ENCODE data around the gene STK17A. TPM values are rescaled to one million over a fixed set of nuclear protein-coding genes. Genes with fewer than 3 reads are reported as not detected.

STK17A gene
- total RNA-seq, 1 experiment from 2014 or later: 9.8 TPM

- H3K14ac ChIP-seq (ENCODE audit: insufficient read depth, low read length): no peak overlapping the region
- no peak overlapping the region for H3K18ac ChIP-seq (ENCODE audit: insufficient read length, low read depth, low read length)
- H2BK15ac ChIP-seq (ENCODE audit: low read depth, low read length): no peak overlapping the region
- TF ChIP-seq, protein P1, sequence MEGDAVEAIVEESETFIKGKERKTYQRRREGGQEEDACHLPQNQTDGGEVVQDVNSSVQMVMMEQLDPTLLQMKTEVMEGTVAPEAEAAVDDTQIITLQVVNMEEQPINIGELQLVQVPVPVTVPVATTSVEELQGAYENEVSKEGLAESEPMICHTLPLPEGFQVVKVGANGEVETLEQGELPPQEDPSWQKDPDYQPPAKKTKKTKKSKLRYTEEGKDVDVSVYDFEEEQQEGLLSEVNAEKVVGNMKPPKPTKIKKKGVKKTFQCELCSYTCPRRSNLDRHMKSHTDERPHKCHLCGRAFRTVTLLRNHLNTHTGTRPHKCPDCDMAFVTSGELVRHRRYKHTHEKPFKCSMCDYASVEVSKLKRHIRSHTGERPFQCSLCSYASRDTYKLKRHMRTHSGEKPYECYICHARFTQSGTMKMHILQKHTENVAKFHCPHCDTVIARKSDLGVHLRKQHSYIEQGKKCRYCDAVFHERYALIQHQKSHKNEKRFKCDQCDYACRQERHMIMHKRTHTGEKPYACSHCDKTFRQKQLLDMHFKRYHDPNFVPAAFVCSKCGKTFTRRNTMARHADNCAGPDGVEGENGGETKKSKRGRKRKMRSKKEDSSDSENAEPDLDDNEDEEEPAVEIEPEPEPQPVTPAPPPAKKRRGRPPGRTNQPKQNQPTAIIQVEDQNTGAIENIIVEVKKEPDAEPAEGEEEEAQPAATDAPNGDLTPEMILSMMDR (conservative IDR thresholded peaks at IDR 0.05): no peak
- no peak overlapping the region for H3K4me2 ChIP-seq (ENCODE audit: insufficient read depth, insufficient read length, low read length)
- no CpG with 5 or more reads among the region's 1 CpG for WGBS (ENCODE audit: extremely low coverage, insufficient read length, low lambda C conversion rate)
- Mint-ChIP-seq H3K9me3 (peaks cover 5 to 8% of the 10 kb centered on the region in 2 experiments; a peak in 3 of 5 replicates), H3K4me3 (no peak overlapping the region), H3K4me1 (no peaks in the 10 kb centered on the region), H3K27me3 (ENCODE audit: low read depth) (no peaks in the 10 kb centered on the region), H3K36me3 (ENCODE audit: insufficient read depth in 1 of 3, low read depth in 3 of 3) (peaks cover 6 to 8% (median 7%) of the 10 kb centered on the region in 3 experiments), H3K27ac (no peak overlapping the region)
- no peaks in the 10 kb centered on the region; the same call in 1 of the 2 replicates for H3K27me3 ChIP-seq (ENCODE audit: insufficient read depth, low read length)
- H3K79me2 ChIP-seq (ENCODE audit: insufficient read depth, low read length): no peaks in the 10 kb centered on the region
- H3K9ac ChIP-seq (ENCODE audit: extremely low read depth, insufficient read length, low read length): no peak overlapping the region
- DNase-seq: no peak
- H4K5ac ChIP-seq (ENCODE audit: insufficient read length, low read depth, low read length): no peak overlapping the region
- no peak overlapping the region for H2BK20ac ChIP-seq (ENCODE audit: low read depth, low read length, poor library complexity, severe bottlenecking)
- H3K4ac ChIP-seq (ENCODE audit: low read depth, low read length): no peak overlapping the region
- no peak overlapping the region for H2BK12ac ChIP-seq (ENCODE audit: insufficient read length, low read depth, low read length)
- no peak overlapping the region for H3K27ac ChIP-seq (ENCODE audit: insufficient read length, low read depth, low read length)
- H3T11ph ChIP-seq (ENCODE audit: low read length): no peak overlapping the region
- no peak overlapping the region for H2BK5ac ChIP-seq (ENCODE audit: insufficient read length, low read length)
- H3K23ac ChIP-seq (ENCODE audit: insufficient read length, low read depth, low read length): no peak overlapping the region
- no peak overlapping the region for H3K56ac ChIP-seq (ENCODE audit: insufficient read length, low read depth, low read length)
- no peak overlapping the region for H2AFZ ChIP-seq (ENCODE audit: low read length)
- H4K8ac ChIP-seq (replicated peaks; ENCODE audit: insufficient read length, low read depth, low read length): no peak overlapping the region
- no peaks in the 10 kb centered on the region for H4K20me1 ChIP-seq (ENCODE audit: control insufficient read depth, insufficient read depth, insufficient read length)
- H3K9me3 ChIP-seq (ENCODE audit: control insufficient read depth, low read depth, low read length): no peaks in the 10 kb centered on the region
- H4K91ac ChIP-seq (ENCODE audit: insufficient read length, low read depth, low read length): no peak overlapping the region
- H2BK120ac ChIP-seq (ENCODE audit: low read depth, low read length, poor library complexity, severe bottlenecking): no peak overlapping the region
- H3K4me1 ChIP-seq (ENCODE audit: insufficient read depth, low read length): peaks cover 4% of the 10 kb centered on the region; the same call in 1 of the 2 replicates
- no peaks in the 10 kb centered on the region for H3K23me2 ChIP-seq (ENCODE audit: insufficient read length, low read depth, low read length, poor library complexity, severe bottlenecking)
- H3K79me1 ChIP-seq (ENCODE audit: insufficient read depth, low read depth, low read length, poor library complexity, severe bottlenecking): no peaks in the 10 kb centered on the region
- H2AK5ac ChIP-seq (ENCODE audit: insufficient read length, low read length): no peak overlapping the region
These were observed 19.3 kb downstream of the STK17A start for GRCh38 chr7:43602256-43602655.

All from H9 (cell line).